Measurements from ENCODE around the gene USP19.

DNA sequence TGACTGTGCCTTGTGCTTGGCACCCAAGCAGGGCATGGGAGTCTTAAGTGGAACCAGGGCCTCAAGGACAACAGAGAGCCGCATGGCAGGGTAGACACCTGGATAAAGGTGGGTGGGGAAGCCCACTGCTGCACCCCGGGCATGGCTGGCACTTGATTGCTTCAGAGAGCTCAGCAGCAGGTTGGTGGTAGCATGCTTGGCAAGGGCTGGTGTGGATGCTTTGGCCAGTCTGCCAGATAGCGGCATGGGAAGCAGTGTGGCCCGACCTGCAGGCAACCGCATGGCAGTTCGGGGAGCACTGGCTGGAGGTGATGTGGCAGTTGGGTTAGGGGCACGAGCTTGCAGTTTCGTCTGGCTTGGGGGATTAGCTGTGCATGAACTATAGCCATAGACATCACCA lies 43.0 kb upstream of the USP19 start:
- TF ChIP-seq, protein P1, sequence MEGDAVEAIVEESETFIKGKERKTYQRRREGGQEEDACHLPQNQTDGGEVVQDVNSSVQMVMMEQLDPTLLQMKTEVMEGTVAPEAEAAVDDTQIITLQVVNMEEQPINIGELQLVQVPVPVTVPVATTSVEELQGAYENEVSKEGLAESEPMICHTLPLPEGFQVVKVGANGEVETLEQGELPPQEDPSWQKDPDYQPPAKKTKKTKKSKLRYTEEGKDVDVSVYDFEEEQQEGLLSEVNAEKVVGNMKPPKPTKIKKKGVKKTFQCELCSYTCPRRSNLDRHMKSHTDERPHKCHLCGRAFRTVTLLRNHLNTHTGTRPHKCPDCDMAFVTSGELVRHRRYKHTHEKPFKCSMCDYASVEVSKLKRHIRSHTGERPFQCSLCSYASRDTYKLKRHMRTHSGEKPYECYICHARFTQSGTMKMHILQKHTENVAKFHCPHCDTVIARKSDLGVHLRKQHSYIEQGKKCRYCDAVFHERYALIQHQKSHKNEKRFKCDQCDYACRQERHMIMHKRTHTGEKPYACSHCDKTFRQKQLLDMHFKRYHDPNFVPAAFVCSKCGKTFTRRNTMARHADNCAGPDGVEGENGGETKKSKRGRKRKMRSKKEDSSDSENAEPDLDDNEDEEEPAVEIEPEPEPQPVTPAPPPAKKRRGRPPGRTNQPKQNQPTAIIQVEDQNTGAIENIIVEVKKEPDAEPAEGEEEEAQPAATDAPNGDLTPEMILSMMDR (IDR thresholded peaks at IDR 0.05): no peak
- TF ChIP-seq POLR2A (IDR thresholded peaks at IDR 0.05): no peak

Data from uterus (tissue), 2 donors.